Panc1 (cell line): Measurements from ENCODE around the gene ZNF507.

Experiments
- POLR2AphosphoS5 ChIP-seq: IDR thresholded peaks from 2 replicates; pipeline ENCODE4 v1.6.1; 2012; ENCODE audit warnings: mild to moderate bottlenecking, low read depth, low read length, moderate library complexity
- TCF7L2 ChIP-seq: IDR thresholded peaks from 2 replicates; pipeline ENCODE4 v1.6.1; 2011; ENCODE audit warnings: mild to moderate bottlenecking, low read depth, low read length, inconsistent platforms
- TF ChIP-seq, protein P1 (sequence below): fragments of 450-650 bp; IDR thresholded peaks from 2 replicates; pipeline ENCODE4 v1.5.1; 2017; ENCODE audit warnings: mild to moderate bottlenecking

DNA sequence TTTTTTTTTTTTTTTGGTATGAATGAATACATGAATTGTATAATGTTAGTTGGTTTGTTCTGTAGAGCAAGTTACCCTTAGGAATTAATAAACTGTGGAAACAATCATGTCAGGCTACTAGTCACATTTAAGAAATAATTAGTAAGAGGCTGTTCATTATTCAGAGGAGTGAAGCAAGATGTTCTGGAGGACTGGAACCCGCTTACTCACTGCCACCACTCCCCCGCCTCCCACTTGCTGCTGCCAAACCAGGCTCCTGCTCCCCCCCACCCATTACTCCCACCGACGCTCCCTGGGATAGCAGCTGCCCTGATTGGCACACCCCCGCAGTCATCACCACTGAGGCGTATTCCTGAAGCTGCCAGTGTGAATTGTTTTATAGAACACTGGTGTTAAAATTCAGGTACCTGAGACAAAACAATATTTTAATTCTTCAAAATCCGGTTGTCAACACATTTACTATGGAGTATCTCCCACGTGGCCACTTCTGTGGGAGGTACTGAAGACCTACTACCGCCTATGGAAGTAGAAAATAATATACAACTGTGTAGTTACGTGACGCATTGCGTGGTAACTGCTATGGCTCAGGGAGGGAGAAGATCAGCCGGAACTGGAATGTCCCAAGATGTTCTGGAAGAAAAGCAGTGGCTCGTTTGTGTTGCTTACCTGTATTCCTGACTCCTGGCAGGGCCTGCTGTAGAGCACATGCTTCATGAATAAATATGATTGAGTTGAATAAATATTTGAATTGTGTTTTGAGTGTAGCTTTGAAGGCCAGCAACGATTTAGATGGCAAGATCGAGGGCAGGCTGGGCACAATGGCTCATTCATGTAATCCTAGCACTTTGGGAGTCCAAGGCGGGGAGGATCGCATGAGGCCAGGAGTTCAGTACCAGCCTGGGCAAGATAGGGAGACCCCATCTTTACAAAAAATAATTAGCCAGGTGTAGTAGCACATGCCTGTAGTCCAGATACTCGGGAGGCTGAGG lies 61.9 kb downstream of the ZNF507 start:
- TF ChIP-seq, protein P1, sequence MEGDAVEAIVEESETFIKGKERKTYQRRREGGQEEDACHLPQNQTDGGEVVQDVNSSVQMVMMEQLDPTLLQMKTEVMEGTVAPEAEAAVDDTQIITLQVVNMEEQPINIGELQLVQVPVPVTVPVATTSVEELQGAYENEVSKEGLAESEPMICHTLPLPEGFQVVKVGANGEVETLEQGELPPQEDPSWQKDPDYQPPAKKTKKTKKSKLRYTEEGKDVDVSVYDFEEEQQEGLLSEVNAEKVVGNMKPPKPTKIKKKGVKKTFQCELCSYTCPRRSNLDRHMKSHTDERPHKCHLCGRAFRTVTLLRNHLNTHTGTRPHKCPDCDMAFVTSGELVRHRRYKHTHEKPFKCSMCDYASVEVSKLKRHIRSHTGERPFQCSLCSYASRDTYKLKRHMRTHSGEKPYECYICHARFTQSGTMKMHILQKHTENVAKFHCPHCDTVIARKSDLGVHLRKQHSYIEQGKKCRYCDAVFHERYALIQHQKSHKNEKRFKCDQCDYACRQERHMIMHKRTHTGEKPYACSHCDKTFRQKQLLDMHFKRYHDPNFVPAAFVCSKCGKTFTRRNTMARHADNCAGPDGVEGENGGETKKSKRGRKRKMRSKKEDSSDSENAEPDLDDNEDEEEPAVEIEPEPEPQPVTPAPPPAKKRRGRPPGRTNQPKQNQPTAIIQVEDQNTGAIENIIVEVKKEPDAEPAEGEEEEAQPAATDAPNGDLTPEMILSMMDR, result no peak
- TF ChIP-seq TCF7L2, result no peak
- no peak for TF ChIP-seq POLR2AphosphoS5
